A549 (cell line): ENCODE measurements around the gene SPDYC. TPM values are rescaled to one million over a fixed set of nuclear protein-coding genes. Genes with fewer than 3 reads are reported as not detected.

Experiments used
- ATAC-seq, 2 experiments: fragments of 200-7000 bp in 1 of 2; fragments of >200 bp in 1 of 2; cut with Nextera tagmentation in 1 of 2; cut with Tn5 transposase in 1 of 2; 3 replicates each; pipeline versions ENCODE4 v1.8.0 to v1.9.1; 2018 to 2020; ENCODE audit warnings: mild to moderate bottlenecking in 1 of 2, moderate library complexity in 1 of 2
- CTCF ChIA-PET: fragments of 300-600 bp; sonication (Branson Sonifier 250); formaldehyde crosslinking; extraction: SDS; loops from one replicate; lab custom pipeline; 2021; ENCODE audit warnings: antibody characterized with exemption, inconsistent platforms; lab: Yijun Ruan, JAX
- POLR2A ChIA-PET: fragments of 350-600 bp; formaldehyde crosslinking; extraction: SDS; loops from one replicate; lab custom pipeline; 2021; ENCODE audit warnings: antibody characterized with exemption, inconsistent platforms; lab: Yijun Ruan, JAX
- DNase-seq, 2 experiments: peaks; one replicate each; pipeline versions ENCODE4 v3.0.0 to v3.0.0-alpha.2; 2011 to 2016; ENCODE audit warnings: low read depth in 1 of 2, low spot score in 1 of 2
- FAIRE-seq: peaks from 2 replicates; lab custom pipeline; 2011; peaks lifted over from hg19 to GRCh38; lab: Jason Lieb, UNC
- H3K27ac ChIP-seq, 2 experiments: fragments of >200 bp; sonication (Bioruptor Twin); formaldehyde crosslinking; 3 replicates each; pipeline ENCODE4 v1.5.1; 2016 to 2017
- H3K4me1 ChIP-seq: fragments of >200 bp; sonication (Bioruptor Twin); formaldehyde crosslinking; 3 replicates; pipeline ENCODE4 v1.6.1; 2016
- H3K4me2 ChIP-seq: fragments of >200 bp; sonication (Bioruptor Twin); formaldehyde crosslinking; 3 replicates; pipeline ENCODE4 v1.6.1; 2016
- H3K4me3 ChIP-seq: fragments of >200 bp; sonication (Bioruptor Twin); formaldehyde crosslinking; 3 replicates; pipeline ENCODE4 v1.5.1; 2016
- H3K9me3 ChIP-seq: fragments of >200 bp; sonication (Bioruptor Twin); formaldehyde crosslinking; 3 replicates; pipeline ENCODE4 v1.6.1; 2016
- CBX8 ChIP-seq: fragments of 200-600 bp; sonication (generic); IDR thresholded peaks from 2 replicates; pipeline ENCODE4 v1.6.1; 2016
- CEBPB ChIP-seq, 2 experiments: fragments of >200 bp in 1 of 2; sonication (Bioruptor Twin) in 1 of 2; formaldehyde crosslinking in 1 of 2; IDR thresholded peaks; 2 replicates each; pipeline ENCODE4 v1.6.1; 2012 to 2016
- CHD2 ChIP-seq: fragments of 150-350 bp; IDR thresholded peaks from 2 replicates; pipeline ENCODE4 v1.6.1; 2014; ENCODE audit warnings: low read length; ENCODE audit not compliant: partially characterized antibody
- CTCF ChIP-seq: fragments of >200 bp; sonication (Bioruptor Twin); formaldehyde crosslinking; IDR thresholded peaks from 3 replicates; pipeline ENCODE4 v1.5.1; 2016
- E2F6 ChIP-seq: IDR thresholded peaks from 2 replicates; pipeline ENCODE4 v1.6.1; 2012; ENCODE audit warnings: low read depth, borderline replicate concordance
- EHMT2 ChIP-seq: fragments of 200-600 bp; sonication (generic); IDR thresholded peaks from 2 replicates; pipeline ENCODE4 v1.6.1; 2016; ENCODE audit warnings: antibody characterized with exemption, low read depth, mild to moderate bottlenecking, moderate library complexity
- ESRRA ChIP-seq: fragments of 150-350 bp; IDR thresholded peaks from 2 replicates; pipeline ENCODE4 v1.6.1; 2014; ENCODE audit warnings: mild to moderate bottlenecking, low read length, borderline replicate concordance
- FOSL2 ChIP-seq, 2 experiments: fragments of 450-650 bp in 1 of 2; fragments of >200 bp in 1 of 2; sonication (Bioruptor Twin) in 1 of 2; formaldehyde crosslinking; IDR thresholded peaks; 2 replicates each; pipeline versions ENCODE4 v1.5.0 to v1.6.1; 2016 to 2020; ENCODE audit warnings: mild to moderate bottlenecking in 1 of 2, moderate library complexity in 1 of 2
- FOXS1 ChIP-seq: fragments of 250-450 bp; sonication (Bioruptor Pico); IDR thresholded peaks from 2 replicates; pipeline ENCODE4 v1.5.0; 2020; ENCODE audit warnings: mild to moderate bottlenecking, moderate library complexity
- HOXA7 ChIP-seq: fragments of 250-450 bp; sonication (Bioruptor Pico); IDR thresholded peaks from 2 replicates; pipeline ENCODE4 v1.5.0; 2020; ENCODE audit warnings: mild to moderate bottlenecking, moderate library complexity
- HOXB5 ChIP-seq: fragments of 250-450 bp; sonication (Bioruptor Pico); IDR thresholded peaks from 2 replicates; pipeline ENCODE4 v1.5.0; 2020; ENCODE audit warnings: mild to moderate bottlenecking, moderate library complexity
- JUNB ChIP-seq: fragments of >200 bp; sonication (Bioruptor Twin); formaldehyde crosslinking; IDR thresholded peaks from 2 replicates; pipeline ENCODE4 v1.6.1; 2016
- MAZ ChIP-seq: fragments of 150-350 bp; IDR thresholded peaks from 2 replicates; pipeline ENCODE4 v1.6.1; 2014; ENCODE audit warnings: antibody characterized with exemption, low read depth, low read length, borderline replicate concordance
- PBX3 ChIP-seq: IDR thresholded peaks from 2 replicates; pipeline ENCODE4 v1.6.1; 2012
- PHF8 ChIP-seq: fragments of 200-600 bp; sonication (generic); IDR thresholded peaks from 2 replicates; pipeline ENCODE4 v1.6.1; 2016; ENCODE audit warnings: low read depth, mild to moderate bottlenecking, antibody characterized with exemption, moderate library complexity, borderline replicate concordance
- POLR2AphosphoS2 ChIP-seq: conservative IDR thresholded peaks from 2 replicates; pipeline ENCODE4 v1.6.1; 2012; ENCODE audit warnings: low read length, improper control_type of control experiment, inconsistent platforms
- RNF2 ChIP-seq: fragments of 200-600 bp; sonication (generic); IDR thresholded peaks from 2 replicates; pipeline ENCODE4 v1.6.1; 2016; ENCODE audit warnings: low read depth, mild to moderate bottlenecking, antibody characterized with exemption, moderate library complexity, borderline replicate concordance
- TFCP2L1 ChIP-seq: fragments of 250-450 bp; sonication (Bioruptor Pico); IDR thresholded peaks from 2 replicates; pipeline ENCODE4 v1.5.0; 2021; ENCODE audit warnings: mild to moderate bottlenecking
- TP53 ChIP-seq: fragments of 250-450 bp; sonication (Bioruptor Pico); IDR thresholded peaks from 2 replicates; pipeline ENCODE4 v1.5.0; 2021; ENCODE audit warnings: mild to moderate bottlenecking, moderate library complexity
- ZC3H11A ChIP-seq: fragments of 450-650 bp; IDR thresholded peaks from 2 replicates; pipeline ENCODE4 v1.6.1; 2014; ENCODE audit warnings: antibody characterized with exemption, mild to moderate bottlenecking
- ZNF302 ChIP-seq: fragments of 250-450 bp; sonication (Bioruptor Pico); IDR thresholded peaks from 2 replicates; pipeline ENCODE4 v1.9.0; 2021; ENCODE audit warnings: inconsistent platforms, mild to moderate bottlenecking, moderate library complexity
- WGBS: methylation state at CpG from one replicate; pipeline ENCODE4 v1.1.6; 2017; ENCODE audit errors: missing lambda C conversion rate; 5-methylcytosine and 5-hydroxymethylcytosine counted together
- polyA plus RNA-seq, 4 experiments: library from polyadenylated mRNA; depleted of rRNA in 3 of 4; stranded (reverse); fragments of >200 nt; fragmentation: RNase III in 1 of 4; extraction: RNeasy Plus Mini Kit Qiagen cat#74134 plus additional on column Dnase treatment in 1 of 4; gene quantifications; 2 replicates in 3 of 4; 3 replicates in 1 of 4; pipeline ENCODE4 v1.2.3, GENCODE V29; 2011 to 2017
- TF ChIP-seq, protein P1 (sequence below): fragments of >200 bp; sonication (Bioruptor Twin); formaldehyde crosslinking; IDR thresholded peaks from 2 replicates; pipeline ENCODE4 v1.6.1; 2016
- TF ChIP-seq, protein P2 (sequence below): IDR thresholded peaks from 2 replicates; pipeline ENCODE4 v1.6.1; 2012

The SPDYC gene
- polyA plus RNA-seq, 2 of the 4 experiments (the other 2 are of a cell fraction), result not detected

DNA sequence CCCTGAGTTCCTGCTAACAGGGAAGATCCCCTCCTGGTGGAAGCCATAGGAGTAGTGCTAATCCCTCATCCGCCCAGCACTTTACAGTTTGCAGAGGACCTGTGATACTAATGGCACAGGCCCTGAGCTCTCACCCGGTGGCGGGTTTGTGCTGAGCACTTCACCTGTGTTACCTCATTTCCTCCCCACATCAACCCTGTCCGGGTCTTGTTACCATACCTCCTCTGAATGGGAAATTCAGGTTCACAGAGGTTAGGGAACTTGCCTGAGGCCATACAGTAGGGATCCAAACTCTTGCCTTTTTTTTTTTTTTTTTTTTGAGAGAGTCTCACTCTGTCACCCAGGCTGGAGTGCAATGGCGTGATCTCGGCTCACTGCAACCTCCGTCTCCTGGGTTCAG is 36.9 kb downstream of the SPDYC start:
- ChIA-PET POLR2A (interaction anchor here (0.9 kb wide), 1 partner anchor 25 kb away, joined by 3 read pairs; the partner anchor contains the start of gene CAPN1), CTCF (interaction anchor here (0.7 to 5.3 kb wide), 9 partner anchors 10 to 122 kb away, joined by 3 to 81 read pairs (median 9); partner anchors contain the start of gene CAPN1)
- Histone ChIP-seq H3K4me1 (no peaks in the 10 kb centered on the region), H3K4me3 (no peak overlapping the region), H3K27ac (no peak overlapping the region), H3K9me3 (no peaks in the 10 kb centered on the region), H3K4me2 (no peak overlapping the region)
- DNase-seq, result no peak
- 91% methylated on average over 7 of the region's 7 CpGs for WGBS
- no peak for TF ChIP-seq EHMT2
- no peak for TF ChIP-seq FOXS1 (CRISPR knock-in tag)
- no peak for TF ChIP-seq HOXA7 (CRISPR knock-in tag)
- TF ChIP-seq CEBPB (IDR thresholded peaks at IDR 0.05), result no peak
- TF ChIP-seq TFCP2L1, result no peak
- TF ChIP-seq, protein P1, sequence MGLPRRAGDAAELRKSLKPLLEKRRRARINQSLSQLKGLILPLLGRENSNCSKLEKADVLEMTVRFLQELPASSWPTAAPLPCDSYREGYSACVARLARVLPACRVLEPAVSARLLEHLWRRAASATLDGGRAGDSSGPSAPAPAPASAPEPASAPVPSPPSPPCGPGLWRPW, result no peak
- no peak for TF ChIP-seq CBX8
- no peak for TF ChIP-seq ESRRA
- no peak for TF ChIP-seq PHF8
- TF ChIP-seq CTCF, result no peak
- TF ChIP-seq FOSL2 (IDR thresholded peaks at IDR 0.05), result no peak
- TF ChIP-seq FOSL2 (CRISPR knock-in tag; IDR thresholded peaks at IDR 0.05), result no peak
- TF ChIP-seq, protein P2, sequence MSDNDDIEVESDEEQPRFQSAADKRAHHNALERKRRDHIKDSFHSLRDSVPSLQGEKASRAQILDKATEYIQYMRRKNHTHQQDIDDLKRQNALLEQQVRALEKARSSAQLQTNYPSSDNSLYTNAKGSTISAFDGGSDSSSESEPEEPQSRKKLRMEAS, result no peak
- no peak for FAIRE-seq
- peak; percentile 7 to 31; a peak in 2 of 6 replicates for ATAC-seq

- H3K9me3 ChIP-seq, result no peaks in the 10 kb centered on the region
- no peak overlapping the region for H3K27ac ChIP-seq
- TF ChIP-seq ZNF302 (CRISPR knock-in tag) (no peak), MAZ (no peak), PHF8 (no peak), EHMT2 (no peak)
- ATAC-seq, result no peak
- ChIA-PET CTCF (interaction anchor here (1.0 to 2.5 kb wide), 6 partner anchors 11 to 108 kb away, joined by 3 to 9 read pairs (median 4); no protein-coding TSS in a partner anchor), POLR2A (no interaction called here)
- H3K4me2 ChIP-seq, result no peak overlapping the region
- H3K4me3 ChIP-seq, result no peak overlapping the region
- no peak for FAIRE-seq
- WGBS, result 87% methylated on average over 16 of the region's 16 CpGs
- DNase-seq, result no peak
- H3K4me1 ChIP-seq, result no peaks in the 10 kb centered on the region
Observed at GRCh38 chr11:65207918-65208784, 38.1 kb downstream of the SPDYC start.

DNA sequence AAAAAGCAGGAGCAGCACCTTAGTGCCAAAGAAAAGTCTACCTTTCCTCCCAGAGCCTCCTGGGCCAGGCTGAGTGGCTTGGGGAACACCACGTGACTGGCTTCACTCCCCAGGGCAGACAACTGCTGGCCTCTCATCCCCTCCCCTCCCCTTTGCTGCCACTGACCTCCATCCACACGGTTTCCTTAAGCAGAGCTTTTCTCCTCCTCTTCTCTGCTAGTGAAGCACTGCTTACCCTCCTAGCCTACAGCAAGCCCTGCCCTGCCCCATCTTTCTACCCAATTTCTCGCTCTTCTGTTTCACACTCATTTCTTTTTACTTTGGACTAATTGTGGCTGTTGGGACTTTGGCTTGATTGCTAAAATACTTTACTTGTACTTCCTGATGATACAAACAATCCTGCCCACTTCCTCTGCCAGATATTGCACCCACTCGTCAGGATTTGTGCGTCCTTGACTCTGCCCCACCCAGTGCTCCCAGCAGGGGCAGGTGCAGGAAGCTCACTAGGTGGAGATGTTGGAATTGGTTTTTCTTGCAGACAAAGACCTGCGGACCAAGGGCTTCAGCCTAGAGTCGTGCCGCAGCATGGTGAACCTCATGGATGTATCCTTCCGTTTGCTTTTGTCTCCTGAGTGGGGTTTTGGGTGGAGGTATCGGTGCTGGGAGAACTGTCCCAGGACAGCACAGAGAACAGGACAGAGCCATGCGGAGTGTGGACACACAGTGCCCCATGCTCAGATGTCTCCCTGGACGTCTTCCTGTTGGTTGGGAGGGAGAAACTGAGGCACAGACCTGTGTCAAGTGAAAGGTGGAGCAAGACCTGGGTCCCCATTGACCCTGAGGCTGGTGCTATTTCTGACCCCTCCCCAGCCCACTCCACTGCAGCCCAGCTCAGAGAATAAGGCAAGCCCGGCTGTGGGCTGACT is 39.0 kb downstream of the SPDYC start:
- POLR2A ChIA-PET, result no interaction called here

More for the DNA sequence above, 39.0 kb downstream of the SPDYC start:
- no peak for TF ChIP-seq FOSL2 (IDR thresholded peaks at IDR 0.05)
- no peak for TF ChIP-seq FOSL2 (CRISPR knock-in tag; IDR thresholded peaks at IDR 0.05)
- no peak for TF ChIP-seq RNF2
- no peak for TF ChIP-seq FOXS1 (CRISPR knock-in tag)
- TF ChIP-seq HOXB5, result no peak
- TF ChIP-seq EHMT2, result no peak
- TF ChIP-seq CBX8, result no peak
- no peak for TF ChIP-seq POLR2AphosphoS2
- TF ChIP-seq PBX3, result no peak
- TF ChIP-seq JUNB, result no peak
- TF ChIP-seq TP53, result no peak
- TF ChIP-seq ZC3H11A, result no peak
- no peak for TF ChIP-seq CHD2
- TF ChIP-seq E2F6, result no peak
- no peak overlapping the region for H3K27ac ChIP-seq
- H3K4me2 ChIP-seq, result no peak overlapping the region
- H3K4me3 ChIP-seq, result no peak overlapping the region
- DNase-seq, result no peak
- no peak for ATAC-seq
- H3K9me3 ChIP-seq, result no peaks in the 10 kb centered on the region
- WGBS, result 89% methylated on average over 13 of the region's 13 CpGs
- no peaks in the 10 kb centered on the region for H3K4me1 ChIP-seq
- CTCF ChIA-PET, result interaction anchor here (1.0 to 2.5 kb wide), 5 partner anchors 11 to 107 kb away, joined by 3 to 9 read pairs (median 5); no protein-coding TSS in a partner anchor
- no peak for FAIRE-seq
